Right lobe of liver (tissue), 6 donors: ENCODE data around the gene OR1J4. TPM values are rescaled to one million over a fixed set of nuclear protein-coding genes. Genes with fewer than 3 reads are reported as not detected.

Source experiments
- ATAC-seq, 4 donors: fragments of 200-7000 bp; cut with Tn5 transposase; one replicate each; pipeline ENCODE4 v1.9.1; 2020; ENCODE audit warnings: mild to moderate bottlenecking in 4 of 4, moderate library complexity in 4 of 4
- DNase-seq, 3 donors: peaks; one replicate each; pipeline ENCODE4 v3.0.0-alpha.2; 2020
- H3K27ac ChIP-seq, 3 donors: fragments of 200-600 bp; one replicate each; pipeline ENCODE4 v1.8.0; 2022
- H3K27me3 ChIP-seq, 2 donors: fragments of 200-600 bp; one replicate each; pipeline ENCODE4 v1.8.0; 2022
- H3K36me3 ChIP-seq, 4 donors: fragments of 200-600 bp; sonication (generic) in 1 of 4; one replicate each; pipeline versions ENCODE4 v1.5.1 to v1.8.0; 2017 to 2022; ENCODE audit warnings: control low read depth in 1 of 4
- H3K4me1 ChIP-seq, 4 donors: fragments of 200-600 bp; sonication (generic) in 1 of 4; one replicate each; pipeline versions ENCODE4 v1.5.1 to v1.8.0; 2017 to 2022; ENCODE audit warnings: control low read depth in 1 of 4
- H3K4me3 ChIP-seq, 3 donors: fragments of 200-600 bp; one replicate each; pipeline ENCODE4 v1.8.0; 2022
- H3K9me3 ChIP-seq, 4 donors: fragments of 200-600 bp; sonication (generic) in 1 of 4; one replicate each; pipeline versions ENCODE4 v1.5.1 to v1.8.0; 2017 to 2022; ENCODE audit warnings: control low read depth in 1 of 4
- POLR2A ChIP-seq: fragments of 450-650 bp; IDR thresholded peaks from one replicate; pipeline ENCODE4 v1.6.1; 2017; ENCODE audit warnings: antibody characterized with exemption, mild to moderate bottlenecking
- WGBS: methylation state at CpG from one replicate; pipeline ENCODE4 v1.1.6; 2018; ENCODE audit warnings: low coverage, low lambda C conversion rate; ENCODE audit not compliant: insufficient coverage; ENCODE audit errors: missing lambda C conversion rate; 5-methylcytosine and 5-hydroxymethylcytosine counted together
- intact Hi-C, 2 donors: fragments of 100-400 bp; cut with DNase I; formaldehyde crosslinking; loops; one replicate each; pipeline versions ENCODE4 v1.11.2 to v1.14.1; 2022
- long read RNA-seq: library from polyadenylated mRNA; unstranded; transcript quantifications from one replicate; pipeline ENCODE4 v2.0.0, GENCODE V29; 2019
- total RNA-seq, 6 experiments: library from RNA; depleted of rRNA in 2 of 6; stranded (reverse); fragments of >200 nt in 2 of 6; fragmentation: NEBNext Ultra II Directional in 3 of 6; extraction: Animal tissue kit (Norgen Biotek cat#: 25700) in 3 of 6; gene quantifications; one replicate each; pipeline versions ENCODE4 v1.1.0 to v1.2.4, GENCODE V29; 2016 to 2023
- TF ChIP-seq, protein P1 (sequence below), 4 donors: fragments of 200-600 bp in 3 of 4; fragments of 450-650 bp in 1 of 4; IDR thresholded peaks; one replicate each; pipeline versions ENCODE4 v1.5.1 to v1.8.0; 2016 to 2022; ENCODE audit warnings: antibody characterized with exemption in 4 of 4, mild to moderate bottlenecking in 2 of 4
- donor health status: DM: no; HTN: yes; CAD: no.
- donor health status: DM: no; HTN: no; CAD: no.
- donor health status: DM: no; HTN: no; CAD: no.
- donor health status: DM: no; HTN: yes; CAD: no.
- donor health status: DM: no; HTN: yes; CAD: no.

The OR1J4 gene, protein sequence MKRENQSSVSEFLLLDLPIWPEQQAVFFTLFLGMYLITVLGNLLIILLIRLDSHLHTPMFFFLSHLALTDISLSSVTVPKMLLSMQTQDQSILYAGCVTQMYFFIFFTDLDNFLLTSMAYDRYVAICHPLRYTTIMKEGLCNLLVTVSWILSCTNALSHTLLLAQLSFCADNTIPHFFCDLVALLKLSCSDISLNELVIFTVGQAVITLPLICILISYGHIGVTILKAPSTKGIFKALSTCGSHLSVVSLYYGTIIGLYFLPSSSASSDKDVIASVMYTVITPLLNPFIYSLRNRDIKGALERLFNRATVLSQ
- not detected for total RNA-seq
- long read RNA-seq: 0 reads

DNA sequence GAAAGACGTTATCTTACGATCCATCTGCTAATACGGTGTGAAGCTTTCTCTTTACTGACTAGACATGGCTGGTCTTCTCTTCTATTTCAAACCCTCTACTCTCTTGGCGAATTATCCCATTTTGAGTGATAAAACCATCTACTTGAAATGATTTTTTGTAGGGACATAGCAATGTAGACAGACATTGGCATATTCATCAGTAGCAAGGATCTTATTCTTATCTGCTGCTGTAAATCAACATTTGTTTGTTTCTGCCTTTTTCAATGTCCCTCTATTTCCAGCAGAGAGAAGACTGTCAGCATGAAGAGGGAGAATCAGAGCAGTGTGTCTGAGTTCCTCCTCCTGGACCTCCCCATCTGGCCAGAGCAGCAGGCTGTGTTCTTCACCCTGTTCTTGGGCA is at the start of gene OR1J4:
TSS of gene OR1J4 (plus strand) at position 301 of the 400 bp plus-strand sequence. CDS start at position 301, 0 bp downstream.
- ATAC-seq (no peak), DNase-seq (no peak)
- H3K4me1 ChIP-seq: no peaks in the 10 kb centered on the region
- TF ChIP-seq, protein P1, sequence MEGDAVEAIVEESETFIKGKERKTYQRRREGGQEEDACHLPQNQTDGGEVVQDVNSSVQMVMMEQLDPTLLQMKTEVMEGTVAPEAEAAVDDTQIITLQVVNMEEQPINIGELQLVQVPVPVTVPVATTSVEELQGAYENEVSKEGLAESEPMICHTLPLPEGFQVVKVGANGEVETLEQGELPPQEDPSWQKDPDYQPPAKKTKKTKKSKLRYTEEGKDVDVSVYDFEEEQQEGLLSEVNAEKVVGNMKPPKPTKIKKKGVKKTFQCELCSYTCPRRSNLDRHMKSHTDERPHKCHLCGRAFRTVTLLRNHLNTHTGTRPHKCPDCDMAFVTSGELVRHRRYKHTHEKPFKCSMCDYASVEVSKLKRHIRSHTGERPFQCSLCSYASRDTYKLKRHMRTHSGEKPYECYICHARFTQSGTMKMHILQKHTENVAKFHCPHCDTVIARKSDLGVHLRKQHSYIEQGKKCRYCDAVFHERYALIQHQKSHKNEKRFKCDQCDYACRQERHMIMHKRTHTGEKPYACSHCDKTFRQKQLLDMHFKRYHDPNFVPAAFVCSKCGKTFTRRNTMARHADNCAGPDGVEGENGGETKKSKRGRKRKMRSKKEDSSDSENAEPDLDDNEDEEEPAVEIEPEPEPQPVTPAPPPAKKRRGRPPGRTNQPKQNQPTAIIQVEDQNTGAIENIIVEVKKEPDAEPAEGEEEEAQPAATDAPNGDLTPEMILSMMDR (IDR thresholded peaks at IDR 0.05): no peak
- TF ChIP-seq POLR2A: no peak
- H3K9me3 ChIP-seq: no peaks in the 10 kb centered on the region
- H3K27ac ChIP-seq: no peak within 1 kb of the TSS
- H3K36me3 ChIP-seq: no peaks in the 10 kb centered on the region
- H3K27me3 ChIP-seq: no peaks in the 10 kb centered on the region
- WGBS: 69% methylated on average over 4 of the region's 4 CpGs
- intact Hi-C loops: no loop called here
- H3K4me3 ChIP-seq: no peak within 1 kb of the TSS

DNA sequence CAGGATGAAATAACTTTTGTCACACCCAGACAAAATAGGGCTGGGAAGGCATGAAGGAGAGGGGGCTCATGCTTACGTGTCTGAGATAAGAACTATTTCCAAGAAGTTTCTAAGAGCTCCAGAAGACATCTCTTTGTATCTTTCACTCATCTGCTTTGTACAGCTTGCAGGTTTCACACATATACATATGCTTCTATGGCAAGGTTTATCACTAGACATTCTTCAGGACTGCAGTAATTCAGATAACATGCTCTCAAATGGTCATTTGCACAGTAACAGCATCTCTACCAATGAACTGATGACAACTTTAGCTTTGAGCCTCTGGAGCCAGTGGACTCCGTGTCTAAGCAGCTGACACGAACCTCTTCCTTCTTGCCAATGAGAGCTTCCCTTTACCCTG is 44.4 kb upstream of the OR1J4 start:
- no peaks in the 10 kb centered on the region for H3K36me3 ChIP-seq
- TF ChIP-seq, protein P1 (IDR thresholded peaks at IDR 0.05): no peak
- TF ChIP-seq POLR2A: no peak
- 54% methylated on average over 3 of the region's 3 CpGs for WGBS
- no peak overlapping the region for H3K27ac ChIP-seq
- no peaks in the 10 kb centered on the region for H3K4me1 ChIP-seq
- H3K4me3 ChIP-seq: no peak overlapping the region
- ATAC-seq (no peak), DNase-seq (no peak)
- no peaks in the 10 kb centered on the region for H3K27me3 ChIP-seq
- intact Hi-C loops: no loop called here
- no peaks in the 10 kb centered on the region for H3K9me3 ChIP-seq

DNA sequence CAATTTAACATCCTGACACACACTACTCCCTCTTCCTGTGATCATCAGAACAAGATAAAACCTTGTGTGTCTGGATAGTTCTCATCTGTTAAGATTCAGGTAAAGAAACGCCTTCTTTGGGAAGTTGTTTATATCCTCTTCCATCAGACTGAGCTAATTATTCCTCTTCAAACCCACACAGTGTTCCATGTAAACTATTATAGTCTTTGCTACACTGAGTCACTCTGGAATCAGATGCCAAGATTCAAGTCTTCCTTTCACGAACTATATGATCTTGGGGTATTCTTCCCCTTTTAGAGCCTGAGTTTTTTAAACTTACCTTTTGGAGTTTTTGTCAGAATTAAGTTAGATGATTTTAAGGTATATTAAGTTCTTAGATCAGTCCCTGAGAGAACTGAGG is 43.2 kb upstream of the OR1J4 start:
- no peaks in the 10 kb centered on the region for H3K36me3 ChIP-seq
- H3K9me3 ChIP-seq: no peaks in the 10 kb centered on the region
- H3K27me3 ChIP-seq: no peaks in the 10 kb centered on the region
- no peak for TF ChIP-seq POLR2A
- TF ChIP-seq, protein P1 (IDR thresholded peaks at IDR 0.05): no peak
- DNase-seq: no peak
- H3K4me3 ChIP-seq: no peak overlapping the region
- H3K27ac ChIP-seq: no peak overlapping the region
- intact Hi-C loops: no loop called here
- 27% methylated on average over 2 of the region's 2 CpGs for WGBS
- H3K4me1 ChIP-seq: no peaks in the 10 kb centered on the region
- no peak for ATAC-seq

DNA sequence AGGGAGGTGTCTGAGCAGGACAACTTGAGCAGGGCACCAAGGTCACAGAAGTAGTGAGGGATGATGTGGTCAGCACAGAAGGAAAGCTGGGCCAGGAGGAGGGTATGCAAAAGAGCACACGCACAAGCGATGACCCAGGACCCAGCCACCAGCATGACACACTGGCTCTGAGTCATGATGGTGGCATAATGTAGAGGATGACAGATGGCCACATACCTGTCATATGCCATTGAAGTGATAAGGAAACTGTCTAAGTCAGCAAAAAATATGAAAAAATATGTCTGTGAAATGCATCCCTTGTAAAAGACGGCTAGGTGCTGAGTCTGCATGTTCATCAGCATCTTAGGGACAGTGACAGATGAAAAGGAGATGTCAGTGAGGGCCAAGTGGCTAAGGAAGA is 41.6 kb upstream of the OR1J4 start:
- no peaks in the 10 kb centered on the region for H3K36me3 ChIP-seq
- peaks cover 0 to 4% of the 10 kb centered on the region in 2 donors for H3K27me3 ChIP-seq
- no peak for TF ChIP-seq POLR2A
- TF ChIP-seq, protein P1 (IDR thresholded peaks at IDR 0.05): no peak
- no peaks in the 10 kb centered on the region for H3K4me1 ChIP-seq
- WGBS: 84% methylated on average over 3 of the region's 3 CpGs
- intact Hi-C loops: no loop called here
- H3K4me3 ChIP-seq: no peak overlapping the region
- DNase-seq (no peak), ATAC-seq (no peak)
- no peak overlapping the region for H3K27ac ChIP-seq
- no peaks in the 10 kb centered on the region for H3K9me3 ChIP-seq
